ENCODE measurements around the gene TRDN.
"Not testable (repeated sequence)": the region's sequence is repeated elsewhere in the genome, so short reads cannot be mapped to it uniquely, and the experiment has no call there.

Gene TRDN

DNA sequence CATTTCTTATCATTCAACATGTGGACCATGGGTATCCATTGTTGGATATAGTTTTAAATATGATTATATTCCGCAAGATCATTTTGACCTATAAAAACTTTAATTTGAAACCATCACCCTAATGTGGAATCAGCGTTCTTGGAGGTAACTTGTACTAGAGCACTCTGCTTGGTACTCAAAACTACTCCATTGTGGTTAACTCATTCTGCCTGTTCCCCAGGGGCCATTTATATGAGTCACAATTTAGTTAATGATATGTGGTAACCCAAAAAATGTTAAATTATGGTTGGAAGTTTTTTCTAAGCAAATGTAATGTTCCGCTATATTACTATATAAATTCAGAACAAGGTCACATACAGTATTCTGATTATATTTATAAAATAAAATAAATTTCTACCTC, 109.3 kb downstream of the TRDN start:
- in situ Hi-C loops (cut with HindIII; ENCODE audit: low pct_ligation_motif_present, low pct_unique_long_range_greater_than_20kb, low sequenced_read_pairs), result no loop called here
- no peak for DNase-seq

DNA sequence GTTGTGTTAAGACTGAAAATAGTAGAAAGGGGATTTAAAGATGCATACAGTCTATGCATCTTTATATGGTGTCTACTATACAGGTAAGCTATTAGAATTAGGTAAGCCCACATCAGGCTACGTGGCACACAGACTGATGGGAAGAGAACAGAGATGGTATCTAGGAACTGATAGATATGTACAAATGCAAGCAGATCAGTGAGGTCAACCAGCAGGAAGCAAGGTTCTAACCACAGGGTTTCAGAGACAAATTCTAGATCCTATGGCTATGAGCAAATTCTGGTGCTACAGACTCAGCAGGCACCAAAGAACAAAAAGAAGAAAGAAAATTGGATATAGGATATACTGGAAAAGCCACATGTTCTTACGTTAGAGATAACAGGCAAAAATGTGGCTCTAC, 110.6 kb downstream of the TRDN start:
- in situ Hi-C loops (cut with HindIII; ENCODE audit: low pct_ligation_motif_present, low pct_unique_long_range_greater_than_20kb, low sequenced_read_pairs), result no loop called here
- DNase-seq, result no peak

DNA sequence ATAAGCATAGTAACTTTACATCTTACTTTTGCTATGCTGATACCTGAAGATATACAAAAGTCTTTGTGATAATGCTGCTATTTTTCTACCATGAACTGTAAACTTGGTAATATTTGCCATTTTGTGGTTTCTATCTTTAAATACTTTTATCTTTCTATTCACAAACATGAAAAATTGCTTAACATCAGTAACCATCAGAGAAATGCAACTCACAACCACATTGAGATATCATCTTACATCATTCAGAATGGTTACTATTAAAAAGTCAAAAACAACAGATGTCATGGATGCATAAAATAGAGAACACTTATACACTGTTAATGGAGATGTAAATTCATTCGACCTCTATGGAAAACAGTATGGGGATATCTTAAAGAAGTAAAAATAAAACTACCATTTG, 112.0 kb downstream of the TRDN start:
- DNase-seq, result no peak
- in situ Hi-C loops (cut with HindIII; ENCODE audit: low pct_ligation_motif_present, low pct_unique_long_range_greater_than_20kb, low sequenced_read_pairs), result no loop called here

DNA sequence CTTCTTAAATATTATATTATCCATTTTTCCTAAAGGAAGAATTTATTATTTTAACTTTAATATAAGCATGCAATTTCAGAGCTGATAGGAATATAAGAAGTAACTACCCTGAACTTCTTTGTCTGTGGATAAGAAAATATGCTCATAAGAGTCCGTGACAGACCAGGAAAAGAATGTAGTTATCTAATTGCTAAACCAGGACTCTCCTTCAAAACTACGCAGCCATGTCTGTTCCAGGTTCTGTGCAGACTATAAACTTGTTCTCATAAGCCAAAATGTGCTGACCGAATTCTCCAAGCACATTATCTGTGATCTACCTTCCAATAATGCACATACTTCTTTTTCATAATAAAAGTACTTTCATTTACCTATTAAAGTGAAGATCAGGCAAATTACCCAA, 116.5 kb downstream of the TRDN start:
- DNase-seq, result no peak
- in situ Hi-C loops (cut with HindIII; ENCODE audit: low pct_ligation_motif_present, low pct_unique_long_range_greater_than_20kb, low sequenced_read_pairs), result no loop called here

DNA sequence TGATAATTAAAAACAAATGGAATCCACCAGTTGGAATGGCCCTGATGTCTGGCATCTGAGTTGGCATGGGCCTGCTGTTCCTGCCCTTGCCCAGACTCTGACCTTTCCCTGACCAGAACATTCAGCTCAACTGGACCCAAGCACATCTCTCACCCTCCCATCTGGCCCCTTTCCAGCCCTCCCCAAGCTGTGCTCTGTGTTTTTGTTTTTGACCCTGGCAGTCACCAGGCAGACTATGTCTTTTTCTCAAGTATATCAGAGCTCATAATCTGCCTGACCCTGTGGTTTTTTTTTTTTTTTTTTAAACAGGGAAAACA, 117.6 kb downstream of the TRDN start:
- in situ Hi-C loops (cut with HindIII; ENCODE audit: low pct_ligation_motif_present, low pct_unique_long_range_greater_than_20kb, low sequenced_read_pairs), result no loop called here
- no peak for DNase-seq

DNA sequence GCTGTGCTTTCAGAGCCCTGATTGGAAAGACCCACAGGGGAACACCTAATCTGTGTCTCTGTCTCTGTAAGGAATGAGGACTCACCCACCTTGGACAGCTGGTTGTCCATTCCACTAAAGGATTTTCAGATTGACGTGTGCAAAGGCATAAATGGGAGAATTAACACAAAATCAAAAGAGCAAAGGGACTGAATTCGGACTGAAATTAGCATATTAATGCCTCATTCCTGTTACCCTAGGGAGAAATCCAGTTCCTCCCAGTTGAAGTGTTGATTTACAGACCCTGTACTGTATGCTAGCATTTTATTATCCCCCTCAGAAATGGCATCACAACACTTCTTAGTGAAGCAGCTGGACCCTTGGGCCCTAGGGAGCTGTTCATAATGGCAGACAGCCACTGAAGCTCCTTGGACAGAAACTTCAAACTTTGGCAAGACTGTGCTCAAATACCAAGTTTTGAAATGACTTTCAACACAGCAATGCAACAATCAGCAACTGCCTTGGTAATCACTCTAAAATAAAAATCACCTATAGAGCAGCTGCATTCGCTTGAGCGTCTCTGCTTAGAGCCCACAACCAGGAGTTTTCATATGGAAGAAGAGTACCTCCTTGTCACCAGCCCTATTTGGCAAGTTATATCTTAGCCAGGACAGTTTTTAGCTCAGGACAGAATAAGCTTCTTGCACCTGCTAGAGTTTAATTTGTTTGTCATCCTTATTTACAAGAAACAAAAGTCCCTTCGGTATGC, 118.1 kb downstream of the TRDN start:
- in situ Hi-C loops (cut with HindIII; ENCODE audit: low pct_ligation_motif_present, low pct_unique_long_range_greater_than_20kb, low sequenced_read_pairs), result no loop called here
- no peak for DNase-seq

DNA sequence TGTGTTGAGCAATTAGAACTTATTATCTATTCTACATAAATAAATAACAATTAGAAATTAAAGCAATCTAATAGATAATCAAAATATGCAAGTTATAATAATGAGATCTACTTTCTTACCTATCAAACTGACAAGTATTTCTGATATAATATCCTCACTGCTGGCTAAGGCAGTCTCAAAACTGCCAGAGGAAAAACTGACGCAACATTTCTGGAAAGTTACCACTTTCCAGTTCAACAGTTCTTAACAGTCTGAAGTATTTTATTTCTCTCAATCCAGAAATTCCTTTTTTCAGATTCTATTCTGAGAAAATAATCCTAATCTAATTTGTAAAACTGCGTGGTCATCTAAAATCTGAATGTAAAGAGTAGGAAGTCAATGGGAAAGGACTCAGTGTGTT, 121.0 kb downstream of the TRDN start:
- DNase-seq, result no peak
- in situ Hi-C loops (cut with HindIII; ENCODE audit: low pct_ligation_motif_present, low pct_unique_long_range_greater_than_20kb, low sequenced_read_pairs), result no loop called here

DNA sequence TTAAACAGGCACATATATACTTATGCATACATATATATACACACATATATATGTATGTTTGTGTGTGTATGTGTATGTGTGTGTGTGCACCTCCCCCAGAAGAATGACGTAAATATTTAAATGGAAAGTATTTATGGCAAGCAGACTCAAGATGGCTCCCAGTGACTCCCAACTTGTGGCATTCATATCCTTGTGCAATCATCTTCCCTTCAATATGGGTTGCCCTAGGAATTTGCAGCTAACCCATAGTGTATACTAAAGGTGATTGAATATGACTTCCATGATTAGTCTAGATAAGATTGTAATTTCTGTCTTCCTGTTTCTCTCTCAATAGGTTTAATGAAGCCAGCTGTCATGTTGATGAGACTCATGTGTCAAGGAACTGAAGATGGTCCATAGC, 127.6 kb downstream of the TRDN start:
- DNase-seq, result no peak
- in situ Hi-C loops (cut with HindIII; ENCODE audit: low pct_ligation_motif_present, low pct_unique_long_range_greater_than_20kb, low sequenced_read_pairs), result no loop called here

DNA sequence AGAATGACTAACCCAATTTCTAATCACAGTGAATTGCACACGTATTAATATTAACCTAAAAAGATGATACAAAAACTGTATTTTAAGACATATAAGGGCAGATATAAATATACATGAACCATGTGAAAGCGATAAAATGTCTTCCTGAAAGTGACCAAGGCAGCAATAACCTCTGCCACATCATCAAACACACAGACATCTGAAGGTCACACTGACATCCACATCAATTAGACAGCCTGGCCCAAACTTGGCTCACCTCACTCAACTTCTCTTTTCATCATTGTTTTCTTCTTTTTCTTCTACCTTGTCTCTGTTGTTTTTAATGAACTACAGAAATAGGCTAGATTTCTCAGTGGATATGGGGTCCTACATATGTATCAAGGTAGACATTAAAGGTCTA, 128.5 kb downstream of the TRDN start:
- no peak for DNase-seq
- in situ Hi-C loops (cut with HindIII; ENCODE audit: low pct_ligation_motif_present, low pct_unique_long_range_greater_than_20kb, low sequenced_read_pairs), result no loop called here

DNA sequence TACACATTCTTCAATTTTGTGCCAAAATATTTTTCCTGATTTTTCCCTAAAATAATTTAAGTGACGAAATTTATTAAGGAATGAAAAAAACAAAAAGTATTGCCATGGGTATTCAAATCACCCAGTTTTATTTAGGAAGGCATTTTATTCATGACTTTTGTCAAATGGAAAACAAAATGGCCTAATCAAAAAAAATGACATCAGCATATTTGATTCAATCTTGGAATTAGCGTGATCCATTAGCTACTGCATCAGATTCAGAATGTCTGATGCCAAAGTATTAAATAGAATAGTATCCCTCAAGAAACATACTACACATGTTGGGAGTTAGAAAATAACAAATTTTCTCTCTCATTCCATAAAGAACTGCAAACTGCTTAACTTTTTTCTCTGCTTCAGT, 129.2 kb downstream of the TRDN start:
- in situ Hi-C loops (cut with HindIII; ENCODE audit: low pct_ligation_motif_present, low pct_unique_long_range_greater_than_20kb, low sequenced_read_pairs), result no loop called here
- DNase-seq, result no peak

DNA sequence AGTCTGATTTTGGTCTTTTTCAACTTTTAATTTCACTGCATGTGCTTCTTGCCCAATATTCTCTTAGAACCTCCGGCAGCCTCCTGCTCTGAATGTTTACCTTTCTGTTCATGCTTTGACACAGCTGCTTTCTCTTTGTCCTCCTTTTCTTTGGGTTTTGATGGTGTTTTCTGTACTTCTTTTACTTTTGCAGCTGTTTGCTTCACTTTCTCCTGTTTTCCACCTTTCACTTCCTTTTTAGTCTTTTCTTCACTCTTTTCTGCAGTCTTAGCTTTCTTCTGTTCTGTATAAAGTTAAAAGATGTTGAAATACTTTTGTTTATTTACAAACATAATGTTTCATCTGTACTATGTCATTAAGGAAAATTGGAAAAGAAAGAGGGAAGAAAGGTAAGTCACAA, 133.1 kb downstream of the TRDN start:
- DNase-seq, result no peak
- in situ Hi-C loops (cut with HindIII; ENCODE audit: low pct_ligation_motif_present, low pct_unique_long_range_greater_than_20kb, low sequenced_read_pairs), result no loop called here

DNA sequence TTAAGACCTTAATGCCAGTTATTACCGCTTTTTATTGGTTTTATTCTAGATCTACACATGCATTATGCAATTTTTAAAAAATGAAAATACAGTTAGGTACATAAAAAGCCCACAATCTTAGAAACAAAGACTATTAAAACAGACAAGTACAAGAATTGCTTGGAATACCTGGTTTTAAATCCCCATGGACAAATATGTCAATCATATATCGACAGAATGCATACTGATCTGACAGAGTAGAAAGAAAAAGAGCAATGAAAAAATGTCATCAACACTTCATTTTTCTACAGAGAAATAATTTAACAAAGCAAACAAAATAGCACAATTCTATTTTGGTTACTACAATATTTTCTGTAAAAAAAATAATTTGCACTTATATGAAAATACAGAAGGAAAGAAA, 139.7 kb downstream of the TRDN start:
- no peak for DNase-seq
- in situ Hi-C loops (cut with HindIII; ENCODE audit: low pct_ligation_motif_present, low pct_unique_long_range_greater_than_20kb, low sequenced_read_pairs), result no loop called here

DNA sequence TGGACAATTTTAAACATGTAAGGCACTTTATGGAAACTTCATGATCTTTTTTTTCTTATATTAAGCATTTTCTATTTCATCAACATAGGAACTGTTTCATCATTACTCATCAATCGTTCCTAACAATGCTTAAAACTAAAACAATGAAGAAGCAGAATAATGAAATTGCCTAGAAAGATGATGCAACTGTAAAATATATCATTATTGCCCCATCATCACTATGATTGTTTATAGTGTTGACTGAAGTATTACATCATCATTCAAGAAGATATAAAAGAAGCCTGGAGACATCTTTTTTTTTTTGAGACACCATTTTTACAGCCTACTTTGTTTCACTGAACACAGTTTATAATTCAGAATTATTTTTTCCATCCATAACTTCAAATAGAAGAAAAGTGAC, 147.2 kb downstream of the TRDN start:
- no peak for DNase-seq
- in situ Hi-C loops (cut with HindIII; ENCODE audit: low pct_ligation_motif_present, low pct_unique_long_range_greater_than_20kb, low sequenced_read_pairs), result no loop called here

DNA sequence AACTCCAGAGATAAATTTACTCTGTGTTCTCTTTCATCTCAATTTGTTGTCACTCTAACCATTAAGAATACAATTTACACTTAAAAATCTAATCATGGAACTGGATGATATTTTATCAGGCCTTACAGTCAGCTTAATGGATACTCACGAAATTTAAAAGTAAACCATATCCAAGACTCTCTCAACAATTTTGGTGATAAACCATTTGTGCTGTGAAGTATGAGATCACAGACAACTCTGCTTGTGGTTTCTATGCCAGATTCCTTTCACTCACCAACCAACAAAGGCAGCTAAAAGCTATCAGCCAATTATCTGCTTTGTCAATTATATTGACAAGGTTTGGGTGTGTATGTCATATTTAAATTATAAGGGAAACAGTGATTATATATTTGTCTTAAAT, 155.8 kb downstream of the TRDN start:
- no peak for DNase-seq
- in situ Hi-C loops (cut with HindIII; ENCODE audit: low pct_ligation_motif_present, low pct_unique_long_range_greater_than_20kb, low sequenced_read_pairs), result no loop called here

DNA sequence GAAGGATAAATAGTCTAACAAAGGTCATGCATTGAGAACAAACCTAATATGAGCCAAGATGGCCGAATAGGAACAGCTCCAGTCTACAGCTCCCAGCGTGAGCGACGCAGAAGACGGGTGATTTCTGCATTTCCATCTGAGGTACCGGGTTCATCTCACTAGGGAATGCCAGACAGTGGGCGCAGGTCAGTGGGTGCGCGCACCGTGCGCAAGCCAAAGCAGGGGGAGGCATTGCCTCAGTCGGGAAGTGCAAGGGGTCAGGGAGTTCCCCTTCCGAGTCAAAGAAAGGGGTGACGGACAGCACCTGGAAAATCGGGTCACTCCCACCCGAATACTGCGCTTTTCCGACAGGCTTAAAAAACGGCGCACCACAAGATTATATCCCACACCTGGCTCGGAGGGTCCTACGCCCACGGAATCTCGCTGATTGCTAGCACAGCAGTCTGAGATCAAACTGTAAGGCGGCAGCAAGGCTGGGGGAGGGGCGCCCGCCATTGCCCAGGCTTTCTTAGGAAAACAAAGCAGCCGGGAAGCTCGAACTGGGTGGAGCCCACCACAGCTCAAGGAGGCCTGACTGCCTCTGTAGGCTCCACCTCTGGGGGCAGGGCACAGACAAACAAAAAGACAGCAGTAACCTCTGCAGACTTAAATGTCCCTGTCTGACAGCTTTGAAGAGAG, 164.6 kb downstream of the TRDN start:
- DNase-seq; in situ Hi-C loops (cut with HindIII; ENCODE audit: low pct_ligation_motif_present, low pct_unique_long_range_greater_than_20kb, low sequenced_read_pairs): not testable (repeated sequence)

DNA sequence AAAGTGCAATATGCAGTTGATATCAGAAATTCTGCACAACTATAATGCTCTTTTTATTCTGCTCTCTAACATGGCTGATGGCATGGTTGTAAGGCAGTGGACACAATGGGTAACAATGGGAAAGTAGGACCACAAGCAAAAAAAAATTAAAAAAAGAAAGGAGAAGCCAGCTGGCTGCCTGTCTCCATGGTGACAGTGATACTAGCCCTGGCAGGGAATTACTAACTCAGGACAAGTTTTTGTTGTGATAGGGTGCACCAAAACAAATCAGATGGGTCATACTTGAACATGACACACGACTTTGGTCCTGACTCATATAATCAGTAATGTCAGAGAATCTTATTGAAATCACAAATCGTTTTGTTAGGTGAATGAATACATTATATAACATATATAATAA, 169.4 kb downstream of the TRDN start:
- DNase-seq, result no peak
- in situ Hi-C loops (cut with HindIII; ENCODE audit: low pct_ligation_motif_present, low pct_unique_long_range_greater_than_20kb, low sequenced_read_pairs), result no loop called here

DNA sequence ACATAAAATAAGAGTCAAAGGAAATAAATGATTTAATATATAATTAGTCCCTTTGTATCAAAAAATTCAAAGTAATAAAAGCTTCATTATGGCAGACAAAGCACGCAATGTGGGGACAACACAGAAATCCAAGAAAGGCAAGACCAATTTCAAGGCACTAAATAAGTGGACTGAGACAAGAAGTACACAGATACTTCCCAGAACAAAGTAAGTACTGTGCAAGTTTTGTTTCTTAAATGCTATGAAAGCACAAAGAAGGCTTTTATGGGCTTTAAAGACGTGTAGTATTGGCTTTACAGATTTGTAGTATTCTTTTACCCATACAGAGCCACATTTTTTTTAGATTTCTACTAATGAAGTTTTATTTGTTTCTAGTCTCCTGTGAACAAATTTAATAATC, 174.6 kb downstream of the TRDN start:
- in situ Hi-C loops (cut with HindIII; ENCODE audit: low pct_ligation_motif_present, low pct_unique_long_range_greater_than_20kb, low sequenced_read_pairs), result no loop called here
- DNase-seq, result no peak

DNA sequence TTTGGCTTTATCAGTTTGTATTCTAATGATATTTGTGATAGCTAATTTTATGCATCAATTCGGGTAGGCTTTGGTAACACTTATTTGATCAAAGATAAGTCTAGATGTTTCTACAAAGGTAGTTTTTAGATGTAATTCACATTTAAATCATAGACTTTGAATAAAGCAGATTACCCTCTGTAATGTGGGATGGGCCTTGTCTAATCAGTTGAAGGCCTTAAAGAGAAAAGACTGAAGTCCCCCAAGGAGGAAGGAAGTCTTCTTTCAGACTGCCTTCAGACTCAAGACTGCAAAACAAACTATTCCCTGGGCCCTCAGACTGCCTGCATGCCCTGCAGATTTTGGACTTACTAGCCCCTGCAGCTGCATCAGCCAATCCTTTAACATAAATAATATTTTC, 178.5 kb downstream of the TRDN start:
- no peak for DNase-seq
- in situ Hi-C loops (cut with HindIII; ENCODE audit: low pct_ligation_motif_present, low pct_unique_long_range_greater_than_20kb, low sequenced_read_pairs), result no loop called here

DNA sequence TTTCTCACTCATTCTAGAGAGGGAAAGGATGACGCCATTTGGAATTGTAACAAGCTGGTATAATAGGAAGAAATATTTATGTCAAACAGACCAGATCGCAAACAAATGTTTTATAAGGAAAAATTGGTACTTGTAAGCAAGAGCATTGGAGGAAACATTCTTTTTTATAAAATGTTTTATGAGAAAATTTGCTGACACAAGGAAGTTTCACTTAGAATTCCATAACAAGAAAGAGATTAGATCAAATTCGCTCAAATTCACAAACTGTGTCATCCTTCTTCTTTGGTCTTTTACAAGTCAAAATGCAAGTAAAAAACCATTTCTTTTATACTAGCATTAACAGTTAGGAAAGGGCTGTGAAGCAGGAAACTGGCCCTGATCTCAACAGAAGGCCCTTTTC, 179.9 kb downstream of the TRDN start:
- no peak for DNase-seq
- in situ Hi-C loops (cut with HindIII; ENCODE audit: low pct_ligation_motif_present, low pct_unique_long_range_greater_than_20kb, low sequenced_read_pairs), result no loop called here

DNA sequence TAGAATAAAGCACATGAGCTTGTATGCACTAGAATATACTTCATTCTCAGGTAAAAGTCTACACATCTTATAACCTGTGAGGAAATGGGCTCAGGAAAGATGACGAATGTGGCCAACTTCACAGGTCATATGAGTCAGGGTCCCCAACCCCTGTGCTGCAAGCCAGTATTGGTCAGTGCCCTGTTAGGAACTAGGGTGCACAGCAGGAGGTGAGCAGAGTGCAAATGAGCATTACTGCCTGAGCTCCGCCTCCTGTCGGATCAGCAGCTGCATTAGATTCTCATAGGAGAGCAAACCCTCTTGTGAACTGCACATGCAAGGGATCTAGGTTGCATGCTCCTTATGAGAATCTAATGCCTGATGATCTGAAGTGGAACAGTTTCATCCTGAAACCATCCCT, 182.3 kb downstream of the TRDN start:
- in situ Hi-C loops (cut with HindIII; ENCODE audit: low pct_ligation_motif_present, low pct_unique_long_range_greater_than_20kb, low sequenced_read_pairs), result no loop called here
- no peak for DNase-seq

DNA sequence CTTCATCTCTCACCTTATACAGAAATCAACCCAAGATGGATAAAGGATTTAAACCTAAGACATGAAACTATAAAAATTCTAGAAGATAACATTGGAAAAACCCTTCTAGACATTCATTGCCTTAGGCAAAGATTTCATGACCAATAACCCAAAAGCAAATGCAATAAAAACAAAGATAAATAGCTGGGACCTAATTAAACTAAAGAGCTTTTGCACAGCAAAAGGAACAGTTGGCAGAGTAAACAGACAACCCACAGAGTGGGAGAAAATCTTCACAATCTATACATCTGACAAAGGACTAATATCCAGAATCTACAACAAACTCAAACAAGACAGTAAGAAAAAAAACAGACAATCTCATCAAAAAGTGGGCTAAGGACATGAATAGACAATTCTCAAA, 183.7 kb downstream of the TRDN start:
- DNase-seq; in situ Hi-C loops (cut with HindIII; ENCODE audit: low pct_ligation_motif_present, low pct_unique_long_range_greater_than_20kb, low sequenced_read_pairs): not testable (repeated sequence)
